Subcutaneous adipose tissue (tissue), 4 donors: ENCODE data around the gene SLC25A39. TPM values are rescaled to one million over a fixed set of nuclear protein-coding genes. Genes with fewer than 3 reads are reported as not detected.

Experiments
- total RNA-seq, 4 donors: library from RNA; depleted of rRNA; stranded (reverse); fragments of >200 nt; gene quantifications; one replicate each; pipeline ENCODE4 v1.1.0, GENCODE V29; 2016
- TF ChIP-seq, protein P1 (sequence below): fragments of 450-650 bp; IDR thresholded peaks from one replicate; pipeline ENCODE4 v1.5.1; 2016; ENCODE audit warnings: low read depth, mild to moderate bottlenecking, control low read depth, antibody characterized with exemption, moderate library complexity

The SLC25A39 gene
- total RNA-seq, 4 donors from 2014 or later = 35.7 to 55.4 (median 42.5) TPM

DNA sequence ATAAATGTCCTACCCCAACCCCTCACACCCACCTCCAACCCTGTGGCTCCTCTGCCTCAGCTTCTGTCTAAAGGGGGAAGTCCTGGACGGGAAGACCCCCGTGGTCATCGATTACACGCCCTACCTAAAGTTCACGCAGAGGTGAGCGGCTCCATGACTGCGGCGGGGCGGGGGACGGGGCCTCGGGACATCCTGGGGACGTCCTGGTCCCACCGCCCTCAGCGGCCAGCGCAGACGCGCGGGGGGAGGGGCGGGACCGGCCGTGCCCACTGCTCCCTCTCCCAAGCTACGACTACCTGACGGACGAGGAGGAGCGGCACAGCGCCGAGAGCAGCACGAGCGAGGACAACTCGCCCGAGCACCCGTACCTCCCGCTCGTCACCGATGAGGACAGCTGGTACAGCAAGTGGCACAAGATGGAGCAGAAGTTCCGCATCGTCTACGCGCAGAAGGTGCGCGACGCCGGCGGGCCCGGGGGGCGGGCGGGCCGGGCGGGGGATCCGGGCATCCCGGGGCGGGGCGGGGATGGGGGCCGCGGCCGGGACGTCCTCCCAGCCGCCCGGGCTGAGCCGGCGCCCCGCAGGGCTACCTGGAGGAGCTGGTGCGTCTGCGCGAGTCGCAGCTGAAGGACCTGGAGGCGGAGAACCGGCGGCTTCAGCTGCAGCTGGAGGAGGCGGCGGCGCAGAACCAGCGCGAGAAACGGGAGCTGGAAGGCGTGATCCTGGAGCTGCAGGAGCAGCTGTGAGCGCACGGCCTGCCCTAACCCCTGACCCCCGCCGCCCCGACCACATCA is 9.6 kb downstream of the SLC25A39 start:
- TF ChIP-seq, protein P1, sequence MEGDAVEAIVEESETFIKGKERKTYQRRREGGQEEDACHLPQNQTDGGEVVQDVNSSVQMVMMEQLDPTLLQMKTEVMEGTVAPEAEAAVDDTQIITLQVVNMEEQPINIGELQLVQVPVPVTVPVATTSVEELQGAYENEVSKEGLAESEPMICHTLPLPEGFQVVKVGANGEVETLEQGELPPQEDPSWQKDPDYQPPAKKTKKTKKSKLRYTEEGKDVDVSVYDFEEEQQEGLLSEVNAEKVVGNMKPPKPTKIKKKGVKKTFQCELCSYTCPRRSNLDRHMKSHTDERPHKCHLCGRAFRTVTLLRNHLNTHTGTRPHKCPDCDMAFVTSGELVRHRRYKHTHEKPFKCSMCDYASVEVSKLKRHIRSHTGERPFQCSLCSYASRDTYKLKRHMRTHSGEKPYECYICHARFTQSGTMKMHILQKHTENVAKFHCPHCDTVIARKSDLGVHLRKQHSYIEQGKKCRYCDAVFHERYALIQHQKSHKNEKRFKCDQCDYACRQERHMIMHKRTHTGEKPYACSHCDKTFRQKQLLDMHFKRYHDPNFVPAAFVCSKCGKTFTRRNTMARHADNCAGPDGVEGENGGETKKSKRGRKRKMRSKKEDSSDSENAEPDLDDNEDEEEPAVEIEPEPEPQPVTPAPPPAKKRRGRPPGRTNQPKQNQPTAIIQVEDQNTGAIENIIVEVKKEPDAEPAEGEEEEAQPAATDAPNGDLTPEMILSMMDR = no peak

DNA sequence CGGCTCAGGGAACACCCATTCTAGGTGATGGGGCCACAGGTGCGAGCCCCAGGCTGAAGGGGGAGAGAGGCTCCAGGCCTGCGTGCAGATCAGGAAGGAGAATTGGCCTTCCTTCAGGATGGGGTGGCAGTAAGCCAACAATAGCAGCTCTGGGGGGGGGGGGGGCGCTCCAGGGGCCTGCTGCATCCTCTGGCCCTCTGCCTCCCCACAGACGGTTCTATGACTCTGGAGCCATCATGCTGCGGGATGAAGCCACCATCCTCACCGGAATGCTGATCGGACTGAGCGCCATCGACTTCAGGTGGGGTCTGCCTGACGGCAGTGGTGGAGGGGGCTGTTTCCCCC is 10.1 kb downstream of the SLC25A39 start:
- TF ChIP-seq, protein P1 = no peak

DNA sequence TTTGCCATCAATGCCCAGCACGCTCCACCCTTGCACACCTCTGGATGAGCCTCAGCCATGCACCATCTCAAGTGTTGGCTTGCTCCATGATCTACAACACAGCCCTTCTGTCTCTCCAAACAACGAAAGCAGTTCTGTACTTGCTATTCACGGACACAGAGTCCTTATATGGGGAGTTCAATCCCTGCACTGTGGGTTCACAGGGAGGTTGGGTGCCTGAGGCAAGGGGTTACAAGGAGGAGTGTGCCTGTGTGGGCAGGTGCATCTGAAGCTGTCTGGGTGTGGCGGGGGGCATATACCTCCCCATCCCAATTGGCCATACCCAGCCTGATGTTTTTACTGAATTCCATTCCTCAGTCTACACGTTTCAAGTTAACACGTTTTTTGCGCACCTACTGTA is 10.6 kb downstream of the SLC25A39 start:
- TF ChIP-seq, protein P1 = no peak

DNA sequence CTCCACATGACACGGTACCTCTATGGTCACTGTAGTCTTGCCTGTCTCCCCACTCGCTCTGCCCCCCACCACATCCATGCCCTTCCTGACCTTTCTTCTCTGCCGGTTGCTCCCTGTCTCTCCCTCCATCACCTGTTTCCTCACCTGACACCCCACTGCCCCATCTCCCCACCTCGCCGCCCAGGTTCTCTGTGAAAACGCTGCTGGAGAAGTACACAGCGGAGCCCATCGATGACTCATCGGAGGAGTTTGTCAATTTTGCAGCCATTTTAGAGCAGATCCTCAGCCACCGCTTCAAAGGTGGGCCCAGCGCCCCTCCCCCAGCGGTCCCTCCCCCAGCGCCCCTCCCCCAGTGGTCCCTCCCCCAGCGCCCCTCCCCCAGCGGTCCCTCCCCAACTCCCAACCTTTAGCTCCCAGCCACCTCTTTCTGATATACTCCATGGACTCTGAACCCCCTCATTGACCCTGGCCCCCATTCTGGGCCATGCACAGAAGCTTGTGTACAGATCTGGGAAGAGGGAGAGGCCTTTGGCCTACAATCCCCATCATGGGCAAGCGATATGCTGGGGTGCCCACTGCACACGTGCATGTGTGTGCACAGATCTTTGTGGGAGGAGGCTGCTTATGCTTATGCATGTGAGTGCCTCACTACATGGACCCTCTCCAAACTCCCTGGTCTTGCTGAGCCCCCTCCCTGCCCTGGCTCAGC is 12.1 kb downstream of the SLC25A39 start:
- TF ChIP-seq, protein P1 = no peak

DNA sequence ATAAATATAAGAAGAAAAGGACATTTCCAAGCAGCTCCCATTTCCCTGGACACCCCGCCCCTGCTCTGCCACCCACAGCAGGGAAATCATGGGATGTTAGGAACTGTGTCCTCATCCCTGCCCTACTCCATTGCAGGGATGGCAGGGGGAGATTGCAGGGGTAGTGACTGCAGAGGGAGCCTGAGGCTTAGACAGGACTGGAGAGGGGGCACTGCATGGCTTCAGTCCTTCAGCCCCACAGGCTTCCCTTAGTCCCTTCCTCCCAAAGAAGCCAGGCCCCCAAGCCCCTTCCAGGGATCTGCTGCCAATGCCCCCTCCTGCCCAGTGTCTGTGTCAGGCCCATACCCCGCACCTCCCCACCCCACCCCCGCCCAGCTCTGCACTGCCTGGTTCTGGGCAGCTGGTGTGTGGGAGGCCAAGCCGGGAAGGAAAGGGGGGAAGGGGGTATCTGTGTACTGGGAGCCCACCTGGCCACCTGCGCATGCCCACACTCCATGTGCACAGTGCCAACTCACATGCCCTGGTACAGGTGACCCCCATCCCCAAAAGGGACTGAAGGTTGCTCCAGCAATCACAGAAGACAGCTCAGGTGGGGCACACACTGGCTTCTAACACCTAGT is 13.0 kb downstream of the SLC25A39 start:
- TF ChIP-seq, protein P1 = no peak

DNA sequence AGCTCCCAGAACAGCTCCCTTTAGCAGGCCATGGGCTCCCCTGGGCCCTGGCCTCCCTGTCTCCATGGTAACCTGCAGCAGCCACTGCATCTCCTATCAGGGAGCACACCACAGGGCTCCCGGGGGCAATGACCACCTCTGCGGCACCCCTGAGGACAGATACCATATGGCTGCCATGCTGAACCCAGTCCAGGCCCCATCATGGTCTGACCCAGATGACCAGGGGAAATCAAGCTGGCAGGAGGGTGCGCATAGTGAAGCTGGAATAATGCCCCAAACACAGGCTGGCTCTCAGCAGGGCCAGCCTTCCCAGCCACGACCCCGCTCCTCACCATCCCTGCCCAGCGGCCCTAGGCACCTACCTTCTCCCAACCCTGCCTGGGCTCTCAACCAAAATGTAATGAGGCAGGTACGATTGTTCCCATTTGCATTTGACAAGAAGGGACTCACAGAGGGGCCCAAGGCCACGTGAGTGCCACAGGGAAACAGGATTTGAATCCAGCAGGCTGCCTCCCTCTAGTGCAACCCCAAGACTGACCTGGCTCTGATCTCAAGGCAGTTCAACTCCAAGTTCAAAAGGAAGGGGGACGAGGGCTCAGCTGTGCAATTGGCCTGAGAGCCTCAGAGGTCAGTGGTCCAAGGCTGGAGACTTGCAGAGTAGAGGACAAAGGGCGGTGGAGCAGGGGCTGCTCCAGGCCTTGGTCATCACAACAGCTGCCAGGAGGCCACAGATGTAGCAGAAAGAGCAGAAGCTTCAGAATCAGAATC is 13.8 kb downstream of the SLC25A39 start:
- TF ChIP-seq, protein P1 = no peak
